HG02571 (cell line): ENCODE results near the gene ZFPM1.

ENCODE experiments used
- ATAC-seq: cut with Tn5 transposase; IDR thresholded peaks from one replicate; pipeline ENCODE4 v1.9.1; 2021; ENCODE audit warnings: mild to moderate bottlenecking, moderate library complexity; ENCODE audit not compliant: unreplicated experiment

The ZFPM1 gene

DNA sequence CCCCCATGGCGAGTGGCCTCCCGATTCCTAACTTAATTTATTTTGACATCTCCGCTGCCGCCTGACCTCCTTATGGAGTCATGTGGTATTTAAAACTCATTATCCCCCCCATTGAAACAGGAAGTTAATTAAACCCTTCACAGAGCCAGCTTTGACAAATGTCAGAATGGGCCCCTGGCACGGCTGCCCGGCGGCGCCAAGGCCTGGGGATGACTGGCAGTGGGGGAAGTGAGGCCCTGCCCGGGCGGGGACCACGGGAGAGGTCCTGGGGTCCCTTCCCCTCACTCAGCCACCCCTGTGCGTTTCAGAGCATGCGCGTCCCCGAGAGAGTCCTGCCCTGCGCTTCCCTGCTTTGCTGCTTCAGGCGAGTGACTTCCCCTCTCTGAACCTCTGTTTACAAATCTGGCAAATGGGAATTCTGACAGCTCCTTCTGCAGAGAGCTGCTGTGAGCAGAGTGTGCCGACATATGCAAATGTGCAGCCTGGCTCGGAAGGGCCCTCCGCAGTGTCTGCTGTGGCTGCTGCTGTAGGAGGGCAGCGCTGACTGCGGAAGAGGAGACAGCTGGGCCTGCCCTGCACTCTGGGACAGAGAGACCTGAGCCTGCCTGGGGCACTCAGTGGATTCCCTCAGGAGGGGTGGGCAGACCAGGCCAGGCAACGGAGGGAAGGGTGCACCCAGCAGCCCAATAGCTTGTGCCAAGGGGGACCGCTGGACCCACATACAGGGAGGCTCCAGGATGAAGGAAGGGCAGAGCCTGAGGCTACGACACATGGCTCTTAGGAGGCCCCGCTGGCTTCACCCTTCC, 4.4 kb upstream of the ZFPM1 start:
- ATAC-seq: no peak

- ATAC-seq: no peak
Observed at GRCh38 chr16:88449267-88449561, 3.9 kb upstream of the ZFPM1 start.

DNA sequence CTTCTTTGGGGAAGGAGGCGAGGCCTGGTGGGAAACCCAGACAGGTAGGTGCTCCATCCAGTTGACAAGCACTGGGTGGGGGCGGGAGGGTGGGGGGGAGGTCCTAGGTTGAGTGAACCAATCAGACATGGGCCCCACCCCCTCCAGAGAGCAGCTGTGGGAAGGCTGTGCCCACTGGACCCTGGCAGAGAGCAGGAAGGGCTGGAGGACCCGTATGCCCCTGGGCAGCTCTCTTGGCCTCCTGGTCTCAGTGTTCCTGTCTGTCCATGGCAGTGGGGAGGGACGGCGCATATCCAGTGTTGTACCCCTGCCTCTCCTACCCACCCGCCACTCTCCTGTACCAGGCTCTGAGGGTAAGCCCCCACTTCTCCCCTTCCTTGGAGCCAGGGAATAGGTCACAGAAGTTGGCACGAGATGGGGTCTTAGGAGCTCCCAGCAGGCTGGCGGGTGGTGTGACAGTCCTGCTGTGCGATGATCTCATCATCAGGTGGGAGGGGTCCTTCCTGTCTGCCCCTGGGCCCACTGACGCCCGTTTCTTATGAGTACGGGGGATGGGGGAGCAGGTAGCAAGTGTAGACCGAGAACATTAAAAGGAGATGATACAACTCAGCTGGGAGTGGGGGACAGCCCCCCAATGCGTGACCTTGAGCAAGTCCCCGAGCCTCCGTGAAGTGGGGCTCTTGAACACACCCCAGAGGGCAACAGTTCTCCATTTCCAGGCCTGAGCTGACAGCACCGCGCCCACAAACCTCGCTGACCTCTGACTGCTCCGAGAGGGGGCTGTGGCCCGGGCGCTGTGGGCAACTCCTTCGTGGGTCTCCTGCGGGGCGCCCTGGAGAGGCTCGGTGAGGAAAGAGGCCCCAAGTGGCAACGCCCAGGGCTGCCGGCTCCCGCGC, 1.2 kb upstream of the ZFPM1 start:
- ATAC-seq: no peak

GRCh38 chr16:88452482-88453216, 431 bp upstream of the ZFPM1 start:
- ATAC-seq: peak; percentile 56

DNA sequence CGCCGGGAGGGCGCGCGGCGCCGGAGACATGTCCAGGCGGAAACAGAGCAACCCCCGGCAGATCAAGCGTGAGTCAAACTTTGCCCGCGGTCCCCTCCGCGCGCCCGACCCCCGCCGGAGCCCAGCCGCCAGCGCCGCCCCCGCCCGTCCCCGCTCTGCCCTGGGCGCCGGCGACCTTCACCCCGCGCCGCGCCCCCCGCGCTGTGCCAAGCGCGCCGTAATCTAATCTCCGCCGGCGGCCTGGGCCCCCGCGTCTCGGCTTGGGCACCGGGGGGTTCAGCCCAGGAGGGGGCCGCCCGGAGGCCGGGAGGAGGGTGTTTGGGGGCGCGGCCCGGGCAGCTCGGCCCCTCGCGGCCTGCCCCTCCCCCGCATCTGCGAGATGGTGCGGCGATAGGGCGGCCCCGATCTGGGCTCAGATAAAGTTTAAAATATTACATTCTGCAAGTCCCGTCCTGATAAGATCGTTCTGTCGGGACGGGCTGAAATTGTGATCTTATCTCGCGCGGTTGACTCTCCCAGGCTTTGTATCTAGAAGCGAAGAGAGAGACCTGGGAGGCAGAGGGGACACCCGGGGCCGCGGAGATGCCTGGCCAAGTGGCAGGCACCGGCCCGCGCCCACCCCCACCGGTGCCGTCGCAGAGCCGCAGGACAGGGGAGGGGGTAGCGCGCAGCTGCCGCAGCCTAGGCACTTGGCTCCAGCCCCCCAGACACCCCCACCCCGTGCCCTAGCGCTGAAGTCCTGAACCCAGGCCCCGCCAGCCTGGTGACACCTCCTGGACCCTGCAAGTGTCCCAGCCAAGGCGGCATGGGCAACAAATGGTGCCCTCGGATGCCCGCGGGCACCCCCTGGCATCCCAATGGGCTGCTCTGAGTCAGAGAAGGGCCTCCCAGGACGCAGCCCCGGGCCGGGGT, 787 bp downstream of the ZFPM1 start:
- ATAC-seq: no peak

DNA sequence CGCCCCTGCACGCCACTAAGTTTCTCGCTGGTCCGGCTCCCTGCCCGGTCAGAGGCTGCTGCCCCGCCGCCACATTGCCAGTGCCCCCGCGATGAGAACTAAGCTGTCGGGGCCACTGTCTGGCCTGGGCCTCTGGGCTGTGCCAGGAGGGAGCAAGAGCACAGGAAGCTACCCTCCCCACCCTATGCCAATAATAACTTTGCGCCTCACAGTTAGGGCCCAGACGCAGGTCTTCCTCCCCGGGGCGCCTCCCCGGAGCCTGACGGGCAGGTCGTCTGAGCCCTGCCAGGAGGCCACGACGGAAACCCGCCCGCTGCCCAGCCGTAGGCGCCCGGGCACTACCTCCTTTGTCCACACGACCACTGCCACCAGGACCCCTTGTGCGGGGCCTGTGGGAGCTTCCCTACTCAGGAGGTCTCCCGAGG, 1.5 kb downstream of the ZFPM1 start:
- no peak for ATAC-seq

DNA sequence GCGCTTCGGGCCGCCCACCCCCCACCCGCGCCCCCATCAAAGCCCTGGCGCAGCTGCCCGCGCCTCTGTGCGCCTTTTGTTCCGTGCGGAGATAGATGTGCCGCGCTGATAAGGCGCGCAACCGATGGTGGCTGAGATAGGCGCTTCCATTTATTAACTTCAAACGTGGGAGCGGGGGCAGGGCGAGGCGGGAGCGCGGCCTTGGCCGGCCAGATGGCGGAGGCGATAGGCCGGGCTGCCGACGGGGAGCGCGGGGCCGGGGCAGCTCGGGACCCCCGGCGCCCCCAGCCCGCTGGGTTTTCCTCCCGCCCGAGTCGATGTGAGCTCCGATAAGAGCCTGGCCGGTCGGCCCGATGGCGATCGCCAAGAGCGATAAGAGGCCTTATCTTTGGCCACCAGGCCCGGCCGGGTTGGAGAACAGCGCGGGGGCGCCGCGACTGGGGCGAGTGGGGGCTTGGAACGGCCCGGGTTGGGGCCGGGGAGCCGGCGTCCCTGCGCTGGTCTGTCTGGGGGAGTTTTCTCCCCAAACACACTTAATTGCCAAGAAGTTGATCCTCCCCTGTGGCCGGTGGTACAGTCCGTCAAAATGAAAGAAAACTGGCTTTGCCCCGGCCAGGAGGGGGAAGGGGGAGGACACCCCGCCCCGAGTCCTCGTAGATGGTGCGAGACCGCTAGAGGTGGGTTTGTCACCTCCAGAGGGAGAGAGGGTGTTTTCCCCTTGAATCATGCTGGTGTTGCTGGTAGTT, 2.7 kb downstream of the ZFPM1 start:
- no peak for ATAC-seq

GRCh38 chr16:88456356-88457292, 3.5 kb downstream of the ZFPM1 start:
- no peak for ATAC-seq

- ATAC-seq: no peak
Observed at GRCh38 chr16:88458039-88458772, 5.1 kb downstream of the ZFPM1 start.

GRCh38 chr16:88458773-88459235, 5.7 kb downstream of the ZFPM1 start:
- no peak for ATAC-seq

DNA sequence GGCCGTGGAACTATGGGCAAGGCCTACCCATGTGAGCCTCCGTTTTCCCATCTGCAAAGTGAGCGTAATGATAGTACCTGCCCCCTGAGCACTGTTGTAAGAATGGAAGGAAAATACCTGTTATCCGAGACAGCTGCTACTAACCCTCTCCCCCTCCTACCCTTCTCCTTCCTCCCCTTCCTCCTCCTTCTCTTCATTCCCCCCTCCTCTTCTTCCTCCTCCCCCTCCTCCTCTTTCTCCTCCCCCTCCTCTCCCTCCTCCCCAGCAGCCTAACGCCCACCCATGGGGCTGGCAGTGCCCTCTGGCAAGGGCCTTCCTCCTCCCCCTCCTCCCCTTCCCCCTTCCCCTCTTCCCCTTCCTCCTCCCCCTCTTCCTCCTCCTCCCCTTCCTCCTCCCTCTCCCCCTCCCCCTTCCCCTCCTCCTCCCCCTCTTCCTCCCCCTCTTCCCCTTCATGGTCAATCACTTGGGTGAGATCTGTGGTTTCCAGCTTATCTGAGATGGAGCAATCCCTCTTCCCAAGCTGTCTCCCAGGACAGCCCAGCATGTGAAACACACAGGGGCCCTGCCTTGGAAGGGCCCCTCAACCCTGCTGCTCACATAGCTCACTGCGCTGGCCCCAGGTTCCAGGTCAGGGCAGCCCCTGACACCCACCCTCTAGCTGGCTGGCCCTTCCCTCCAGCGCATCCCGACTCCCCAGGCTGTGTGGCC, 6.4 kb downstream of the ZFPM1 start:
- no peak for ATAC-seq

DNA sequence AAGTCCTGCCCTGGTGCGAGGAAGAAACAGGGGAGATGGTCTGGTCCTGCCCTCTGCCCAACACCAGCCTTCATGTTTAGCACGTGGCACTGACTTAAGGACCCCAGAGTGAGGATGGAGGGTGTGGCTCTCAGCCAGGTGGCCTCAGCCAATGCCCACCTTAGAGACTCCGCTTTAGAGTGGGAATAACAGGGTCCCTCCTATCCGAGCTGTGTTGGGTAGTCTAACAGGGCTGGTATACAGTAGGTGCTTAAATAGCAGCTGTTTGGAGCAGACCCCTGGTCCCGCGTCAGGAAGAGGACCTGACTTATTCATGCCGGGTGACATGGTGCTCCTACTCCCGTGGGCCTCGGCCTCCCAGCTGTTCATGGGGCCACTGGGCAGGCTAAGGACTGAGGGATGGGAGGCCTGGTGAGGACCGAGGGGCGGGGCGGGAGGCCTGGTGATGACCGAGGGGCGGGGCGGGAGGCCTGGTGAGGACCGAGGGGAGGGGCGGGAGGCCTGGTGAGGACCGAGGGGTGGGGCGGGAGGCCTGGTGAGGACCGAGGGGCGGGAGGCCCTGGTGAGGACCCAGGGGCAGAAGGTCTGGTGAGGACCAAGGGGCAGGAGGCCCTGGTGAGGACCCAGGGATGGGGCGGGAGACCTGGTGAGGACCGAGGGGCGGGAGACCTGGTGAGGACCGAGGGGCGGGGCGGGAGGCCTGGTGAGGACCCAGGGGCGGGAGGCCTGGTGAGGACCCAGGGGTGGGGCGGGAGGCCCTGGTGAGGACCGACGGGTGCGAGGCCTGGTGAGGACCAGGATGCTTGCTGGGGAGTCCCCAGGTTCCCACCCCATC, 7.6 kb downstream of the ZFPM1 start:
- ATAC-seq: no peak

- ATAC-seq: no peak
Observed at GRCh38 chr16:88461331-88462269, 8.5 kb downstream of the ZFPM1 start.

DNA sequence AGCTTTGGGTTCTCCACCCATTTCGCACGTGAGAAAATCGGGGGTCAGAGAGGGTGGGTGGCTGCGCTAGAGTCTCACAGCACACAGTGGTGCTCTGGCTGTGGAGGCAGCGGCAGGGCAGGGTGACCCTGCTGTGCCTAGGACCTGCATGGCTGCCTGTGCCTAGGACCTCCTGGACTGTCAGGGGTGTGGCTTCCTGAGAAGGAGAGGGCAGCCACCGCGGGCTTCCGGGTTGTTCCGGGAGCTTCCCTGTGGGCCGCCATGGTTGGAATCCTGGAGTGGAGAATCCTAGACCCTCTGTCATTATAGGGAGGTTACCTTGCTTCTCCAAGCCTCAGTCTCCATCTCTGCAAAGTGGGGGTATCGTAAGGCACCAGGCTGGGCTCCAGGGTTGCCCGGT, 9.3 kb downstream of the ZFPM1 start:
- ATAC-seq: no peak

GRCh38 chr16:88463411-88463810, 10.3 kb downstream of the ZFPM1 start:
- no peak for ATAC-seq
